Measurements from ENCODE around the gene NCEH1.
A peak's percentile ranks its signal among the peaks of the same experiment; 100 is the strongest.
"Not testable (repeated sequence)": the region's sequence is repeated elsewhere in the genome, so short reads cannot be mapped to it uniquely, and the experiment has no call there.

Gene NCEH1

GRCh38 chr3:172707967-172708366, 2.9 kb downstream of the NCEH1 start:
- DNase-seq (ENCODE audit: low spot score) (no peak), FAIRE-seq (no peak)

DNA sequence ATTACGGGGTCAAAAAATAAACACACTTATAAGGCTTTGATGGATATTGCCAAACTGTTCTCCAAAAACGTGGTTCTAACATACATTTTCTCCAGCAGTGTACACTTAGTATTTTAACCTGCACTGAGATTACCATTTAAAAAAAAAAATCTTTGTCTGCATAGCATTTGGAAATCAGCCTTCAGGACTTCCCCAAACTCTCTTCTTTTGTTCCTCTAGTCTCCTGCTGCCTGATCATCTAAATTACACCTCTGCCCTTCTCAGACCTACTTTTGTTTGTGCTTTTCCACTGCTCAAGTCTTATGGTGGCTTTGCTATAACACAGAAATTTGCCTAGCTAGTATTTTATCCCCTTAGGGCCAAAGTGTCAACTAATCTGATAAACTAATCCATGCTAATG, 3.8 kb downstream of the NCEH1 start:
- FAIRE-seq: no peak
- no peak for DNase-seq (ENCODE audit: low spot score)

DNA sequence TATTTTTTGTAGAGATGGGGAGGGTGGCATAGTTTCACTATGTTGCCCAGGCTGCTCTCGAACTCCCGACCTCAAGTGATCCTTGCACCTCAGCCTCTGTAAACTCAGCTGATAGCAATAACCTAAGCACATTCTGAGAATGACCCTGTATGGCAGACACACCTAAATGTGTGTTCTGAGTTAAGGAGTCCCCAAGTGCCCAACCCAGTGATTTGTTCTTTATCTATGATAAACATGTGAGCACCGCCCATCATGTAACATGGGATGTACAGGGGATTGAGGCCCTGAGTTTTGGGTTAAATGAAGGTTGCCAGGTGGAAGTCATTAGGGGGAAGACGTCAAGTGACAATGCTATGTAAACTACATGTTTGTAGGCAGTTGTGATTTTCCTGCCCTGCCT, 5.7 kb downstream of the NCEH1 start:
- DNase-seq (ENCODE audit: low spot score) (no peak), FAIRE-seq (no peak)

- FAIRE-seq (no peak), DNase-seq (ENCODE audit: low spot score) (no peak)
These were observed 6.9 kb downstream of the NCEH1 start for GRCh38 chr3:172704001-172704400.

- DNase-seq (ENCODE audit: low spot score); FAIRE-seq: not testable (repeated sequence)
These were observed 8.1 kb downstream of the NCEH1 start for GRCh38 chr3:172702731-172703130.

- DNase-seq (ENCODE audit: low spot score): no peak
- no peak for FAIRE-seq
These were observed 8.6 kb downstream of the NCEH1 start for GRCh38 chr3:172702256-172702655.

GRCh38 chr3:172701751-172702150, 9.1 kb downstream of the NCEH1 start:
- DNase-seq (ENCODE audit: low spot score) (no peak), FAIRE-seq (no peak)

DNA sequence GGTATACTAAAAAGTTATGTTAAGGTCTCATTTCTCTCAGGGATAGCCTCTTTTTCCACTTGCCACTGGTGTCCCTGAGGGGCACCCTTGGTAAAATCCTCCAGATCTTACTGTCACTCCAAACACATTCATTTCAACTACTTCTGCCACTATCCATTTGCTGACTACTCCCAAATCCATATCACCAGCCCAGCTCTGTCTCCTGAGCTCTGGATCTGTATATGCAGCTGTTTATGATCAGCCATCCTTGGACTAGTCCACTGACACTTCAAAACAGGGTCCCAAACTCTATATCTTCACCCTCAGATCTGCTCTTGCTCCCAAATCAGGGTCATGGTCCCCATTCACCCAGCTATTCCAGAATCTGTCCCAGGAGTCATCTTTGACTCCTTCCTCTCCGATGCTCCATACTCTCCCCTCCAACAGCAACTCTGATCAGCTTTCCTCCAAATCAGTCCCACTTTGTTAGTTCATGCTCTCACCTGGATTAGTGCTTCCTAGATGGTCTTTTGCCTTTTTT, 9.9 kb downstream of the NCEH1 start:
- FAIRE-seq: no peak
- DNase-seq (ENCODE audit: low spot score): no peak

DNA sequence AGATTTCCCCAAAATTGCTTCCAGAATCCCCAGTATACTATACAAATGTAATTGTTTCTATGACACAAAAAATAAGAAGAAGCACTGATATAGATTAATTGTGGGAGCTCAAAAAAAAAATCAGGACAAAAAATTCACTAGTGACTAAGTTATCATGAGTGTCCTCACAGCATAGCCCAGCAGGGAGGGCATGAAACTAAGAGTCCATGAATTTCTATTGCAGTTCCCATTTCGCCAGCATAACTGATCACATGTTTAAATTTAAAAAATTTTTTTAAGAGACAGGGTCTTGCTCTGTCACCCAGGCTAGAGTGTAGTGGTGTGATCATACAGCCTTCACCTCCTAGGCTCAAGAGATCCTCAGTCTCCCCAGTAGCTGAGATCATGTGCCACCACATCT, 10.6 kb downstream of the NCEH1 start:
- no peak for FAIRE-seq
- no peak for DNase-seq (ENCODE audit: low spot score)

DNA sequence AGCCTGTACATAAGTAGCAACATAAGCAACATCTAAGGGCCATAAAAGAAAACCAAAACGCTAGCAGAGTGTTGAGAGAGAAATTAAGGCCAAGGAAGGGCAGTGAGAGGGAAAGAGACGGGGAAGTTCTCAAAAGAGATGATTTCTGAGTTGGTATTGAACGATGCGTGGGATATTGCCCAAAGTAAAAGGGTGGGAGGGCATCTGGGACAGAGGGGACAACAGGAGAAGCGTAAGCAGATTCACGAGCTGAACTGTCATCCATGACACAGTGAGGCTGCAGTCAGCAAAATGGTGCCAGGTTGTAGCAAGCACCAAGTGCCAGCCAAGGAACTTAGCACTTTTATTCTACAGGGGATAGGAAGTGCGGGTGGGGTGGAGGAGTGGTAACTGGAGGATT, 11.8 kb downstream of the NCEH1 start:
- FAIRE-seq (no peak), DNase-seq (ENCODE audit: low spot score) (no peak)

DNA sequence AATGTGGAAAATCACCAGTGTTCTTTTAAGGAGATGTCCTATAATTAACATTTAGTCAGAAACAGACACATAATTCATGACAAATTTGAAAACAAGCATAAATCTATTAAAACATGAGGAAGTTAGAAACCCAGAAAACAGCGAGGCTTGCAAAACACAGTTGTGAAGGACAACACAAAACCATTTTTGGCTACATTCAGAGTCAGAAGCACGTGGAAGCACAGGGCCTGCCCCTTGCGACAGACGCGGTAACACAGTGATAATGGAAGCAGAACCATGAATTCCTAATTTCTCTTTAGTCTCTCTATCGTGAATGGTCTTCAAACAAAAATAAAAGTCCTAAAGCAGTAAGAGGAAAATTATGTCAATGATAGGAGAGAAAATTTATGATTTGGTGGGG, 12.2 kb downstream of the NCEH1 start:
- DNase-seq (ENCODE audit: low spot score) (no peak), FAIRE-seq (no peak)

GRCh38 chr3:172697558-172697957, 13.3 kb downstream of the NCEH1 start:
- DNase-seq (ENCODE audit: low spot score): no peak
- no peak for FAIRE-seq

- FAIRE-seq (no peak), DNase-seq (ENCODE audit: low spot score) (no peak)
These were observed 14.5 kb downstream of the NCEH1 start for GRCh38 chr3:172696357-172696756.

DNA sequence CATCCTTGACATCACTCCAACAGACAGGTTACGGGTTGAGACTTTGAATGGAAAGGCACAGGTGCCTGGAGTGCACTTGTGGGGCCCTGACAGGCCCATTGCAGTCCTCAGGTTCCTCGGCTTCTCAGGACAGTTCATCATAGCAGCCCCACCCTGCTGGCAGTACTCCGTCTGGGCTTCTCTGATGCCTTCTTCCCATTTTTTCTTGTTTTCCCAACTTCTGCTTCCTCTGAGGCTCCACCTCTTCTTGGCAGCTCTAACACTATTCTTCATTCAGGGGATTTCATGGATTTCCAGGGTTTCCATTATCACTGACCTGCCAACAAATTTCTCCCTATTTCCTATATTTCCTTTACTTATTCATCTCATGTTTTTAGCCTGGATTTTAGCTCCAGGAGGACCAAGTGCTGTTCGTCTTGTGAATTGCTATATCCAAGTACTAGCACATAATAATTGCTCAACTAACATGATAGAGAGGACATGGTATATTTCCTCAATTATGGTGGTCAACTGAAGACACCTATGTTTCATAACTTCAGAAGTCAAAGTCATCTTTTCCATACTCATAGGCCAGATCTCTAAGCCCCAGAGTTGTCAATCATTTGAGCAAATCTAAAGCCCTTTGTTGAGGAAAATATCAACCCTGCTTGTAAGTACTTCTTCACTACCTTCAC, 16.2 kb downstream of the NCEH1 start:
- FAIRE-seq (no peak), DNase-seq (ENCODE audit: low spot score) (no peak)

- DNase-seq (ENCODE audit: low spot score) (no peak), FAIRE-seq (no peak)
These were observed 18.0 kb downstream of the NCEH1 start for GRCh38 chr3:172692751-172693338.

- FAIRE-seq (no peak), DNase-seq (ENCODE audit: low spot score) (no peak)
These were observed 19.9 kb downstream of the NCEH1 start for GRCh38 chr3:172690936-172691335.

DNA sequence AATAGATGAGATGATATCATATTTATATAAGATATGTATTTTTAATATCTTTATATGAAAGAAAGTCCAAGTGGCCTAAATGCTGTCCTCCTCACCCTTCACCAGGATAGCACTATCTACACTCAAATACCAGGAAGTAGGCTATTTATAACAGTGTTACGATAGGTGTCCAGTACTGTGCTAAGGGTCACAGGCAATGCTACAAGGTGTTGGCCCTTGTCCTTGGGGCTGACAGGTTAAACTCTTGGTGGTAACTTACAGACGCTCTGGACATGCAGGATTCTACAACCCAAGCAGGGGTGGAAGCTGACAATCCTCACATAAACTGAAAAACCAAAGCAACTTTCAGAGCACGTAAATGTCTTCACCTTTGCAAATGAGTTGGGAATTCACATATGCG, 22.3 kb downstream of the NCEH1 start:
- DNase-seq (ENCODE audit: low spot score): no peak
- no peak for FAIRE-seq

- DNase-seq (ENCODE audit: low spot score) (no peak), FAIRE-seq (no peak)
These were observed 23.4 kb downstream of the NCEH1 start for GRCh38 chr3:172687501-172687900.

DNA sequence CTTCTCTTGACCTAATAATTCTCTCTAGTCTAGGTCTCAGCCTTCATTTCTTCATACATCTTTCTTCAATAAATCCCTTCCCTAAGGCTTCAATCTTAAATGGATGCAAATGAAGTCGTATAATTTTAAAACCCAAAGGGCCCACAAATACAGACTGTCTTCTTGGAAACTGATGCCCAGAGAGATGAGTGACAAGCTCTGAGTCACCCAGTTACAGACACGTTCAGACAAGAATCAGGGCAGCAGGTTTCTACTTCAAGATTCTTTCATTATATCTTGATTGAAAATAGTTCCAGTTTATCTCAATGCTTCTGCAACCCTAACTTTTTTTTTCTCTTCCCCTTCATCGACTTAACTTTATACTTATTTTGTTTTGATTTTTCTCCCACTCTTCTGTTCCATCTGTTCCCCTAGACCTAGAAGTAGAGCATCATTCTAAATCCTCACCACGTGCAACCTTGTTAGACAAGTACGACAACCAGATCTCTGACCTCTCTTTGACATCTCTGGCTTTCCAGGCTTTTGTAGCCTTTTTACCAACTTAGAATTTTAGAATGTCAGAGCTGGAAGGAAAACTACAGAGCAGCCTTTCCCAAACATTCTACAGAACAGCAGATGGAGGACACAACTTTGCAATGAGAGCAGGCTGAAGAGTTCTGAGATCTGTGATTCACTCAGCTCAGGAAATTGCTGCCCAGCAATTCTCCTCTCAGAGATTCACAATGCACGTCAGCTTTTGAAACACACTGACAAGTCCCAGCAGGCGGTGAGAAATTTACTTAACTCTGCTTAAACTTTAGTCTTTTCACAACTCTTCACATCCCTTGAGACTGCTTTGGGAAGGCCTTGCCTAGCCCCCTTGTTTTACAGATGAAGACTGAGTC, 25.3 kb downstream of the NCEH1 start:
- DNase-seq (ENCODE audit: low spot score) (no peak), FAIRE-seq (peak; percentile 47)

GRCh38 chr3:172680684-172681083, 30.2 kb downstream of the NCEH1 start:
- DNase-seq (ENCODE audit: low spot score) (no peak), FAIRE-seq (no peak)

GRCh38 chr3:172679599-172679998, 31.3 kb downstream of the NCEH1 start:
- FAIRE-seq (no peak), DNase-seq (ENCODE audit: low spot score) (no peak)

DNA sequence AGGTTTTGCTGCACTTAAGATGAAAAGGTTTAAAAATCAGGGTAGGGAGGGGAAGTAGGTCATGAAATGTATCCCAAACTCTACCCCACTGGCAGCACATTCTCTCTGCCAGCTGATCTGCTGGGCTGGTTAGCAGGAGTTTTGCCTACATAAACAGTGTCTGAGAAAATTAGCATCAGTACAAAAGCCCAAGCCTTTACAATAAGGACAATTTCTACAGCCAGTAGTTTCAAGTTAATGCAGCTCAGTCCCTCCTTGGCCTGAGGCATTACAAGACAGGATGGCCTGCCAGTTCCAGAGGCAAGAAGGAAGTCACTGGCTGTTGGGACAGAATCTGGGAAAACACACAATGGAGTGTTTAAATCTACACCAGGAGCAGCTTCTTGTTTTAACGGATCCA, 32.8 kb downstream of the NCEH1 start:
- no peak for DNase-seq (ENCODE audit: low spot score)

More for the DNA sequence above, 32.8 kb downstream of the NCEH1 start:
- FAIRE-seq: no peak

Data from RCC 7860 (cell line).